Skin epidermis (tissue), 12 donors: ENCODE measurements around the gene STX1A.

ENCODE experiments used
- H3K27ac ChIP-seq, 21 experiments: fragments of 200-600 bp; sonication (generic) in 11 of 21; one replicate each; pipeline ENCODE4 v1.5.0; 2020; ENCODE audit warnings: mild to moderate bottlenecking in 3 of 21, inconsistent platforms in 2 of 21, moderate library complexity in 2 of 21
- H3K4me3 ChIP-seq, 7 experiments: fragments of 200-600 bp; sonication (generic) in 2 of 7; one replicate each; pipeline ENCODE4 v1.5.0; 2020; ENCODE audit warnings: inconsistent platforms in 2 of 7, mild to moderate bottlenecking in 2 of 7, moderate library complexity in 1 of 7

The STX1A gene

GRCh38 chr7:73718905-73719805 is at the start of gene STX1A:
TSS of gene STX1A (minus strand) at chr7:73719669. CDS start at chr7:73719631, 38 bp downstream.
- Histone ChIP-seq H3K4me3 (peak within 1 kb of the TSS; percentile 46 to 82 (median 74)), H3K27ac (peak within 1 kb of the TSS in 14 of 21 experiments; percentile 22 to 78 (median 62))

- Histone ChIP-seq H3K27ac (peak overlapping the region in 2 of 21 experiments; percentile 7 to 21), H3K4me3 (no peak overlapping the region)
Measured at GRCh38 chr7:73768641-73769480, 49.4 kb upstream of the STX1A start.

- Histone ChIP-seq H3K27ac (no peak overlapping the region), H3K4me3 (no peak overlapping the region)
Measured at GRCh38 chr7:73766556-73767229, 47.2 kb upstream of the STX1A start.

GRCh38 chr7:73762659-73762999 is 43.2 kb upstream of the STX1A start:
- H3K27ac ChIP-seq = no peak overlapping the region
- no peak overlapping the region for H3K4me3 ChIP-seq

GRCh38 chr7:73761854-73762658 is 42.6 kb upstream of the STX1A start:
- no peak overlapping the region for H3K27ac ChIP-seq
- H3K4me3 ChIP-seq = no peak overlapping the region

- H3K27ac ChIP-seq = no peak overlapping the region
- H3K4me3 ChIP-seq = no peak overlapping the region
Measured at GRCh38 chr7:73758581-73759138, 39.2 kb upstream of the STX1A start.

GRCh38 chr7:73749931-73750776 is 30.7 kb upstream of the STX1A start:
- Histone ChIP-seq H3K4me3 (no peak overlapping the region), H3K27ac (no peak overlapping the region)

GRCh38 chr7:73746378-73746777 is 26.9 kb upstream of the STX1A start:
- no peak overlapping the region for H3K27ac ChIP-seq
- no peak overlapping the region for H3K4me3 ChIP-seq

- H3K27ac ChIP-seq = peak overlapping the region in 10 of 21 experiments; percentile 4 to 72 (median 42)
- H3K4me3 ChIP-seq = no peak overlapping the region
Measured at GRCh38 chr7:73742753-73743641, 23.5 kb upstream of the STX1A start.

GRCh38 chr7:73742338-73742752 is 22.9 kb upstream of the STX1A start:
- H3K4me3 ChIP-seq = no peak overlapping the region
- H3K27ac ChIP-seq = peak overlapping the region in 9 of 21 experiments; percentile 1 to 72 (median 45)

GRCh38 chr7:73741600-73741999 is 22.1 kb upstream of the STX1A start:
- Histone ChIP-seq H3K27ac (no peak overlapping the region), H3K4me3 (no peak overlapping the region)

- no peak overlapping the region for H3K27ac ChIP-seq
Measured at GRCh38 chr7:73740771-73741170, 21.3 kb upstream of the STX1A start.

GRCh38 chr7:73740212-73740611 is 20.7 kb upstream of the STX1A start:
- Histone ChIP-seq H3K4me3 (no peak overlapping the region), H3K27ac (no peak overlapping the region)

More at GRCh38 chr7:73740771-73741170, 21.3 kb upstream of the STX1A start:
- H3K4me3 ChIP-seq = no peak overlapping the region

- peak overlapping the region; percentile 59 to 94 (median 80) for H3K4me3 ChIP-seq
- peak overlapping the region; percentile 15 to 92 (median 82) for H3K27ac ChIP-seq
Measured at GRCh38 chr7:73739387-73739767, 19.9 kb upstream of the STX1A start.

GRCh38 chr7:73738612-73739386 is 19.3 kb upstream of the STX1A start, which contains the start of gene ABHD11:
TSS of gene ABHD11 (minus strand) at chr7:73738802. CDS start at chr7:73738770, 32 bp downstream.
- Histone ChIP-seq H3K27ac (peak within 1 kb of the TSS; percentile 27 to 92 (median 83)), H3K4me3 (peak within 1 kb of the TSS; percentile 59 to 94 (median 80))

GRCh38 chr7:73738220-73738611 is 18.7 kb upstream of the STX1A start:
- Histone ChIP-seq H3K4me3 (peak overlapping the region; percentile 59 to 94 (median 80)), H3K27ac (peak overlapping the region; percentile 27 to 92 (median 81))
